Stimulated activated naive CD8-positive, alpha-beta T cell treated with anti-CD3 and anti-CD28 coated beads, Interleukin-15, Interleukin-2, amounts not matched to agents 100 ng/mL and 50 ng/mL, for 24 hours (primary cell): ENCODE results near the gene NODAL.
"Not testable (repeated sequence)": the region's sequence is repeated elsewhere in the genome, so short reads cannot be mapped to it uniquely, and the experiment has no call there.

Experiments used
- H3K27ac Mint-ChIP-seq: one replicate; pipeline ENCODE4 v1.8.0; 2021; ENCODE audit warnings: mild to moderate bottlenecking, mixed read lengths
- H3K27me3 Mint-ChIP-seq: one replicate; pipeline ENCODE4 v1.8.0; 2021; ENCODE audit warnings: mixed read lengths
- H3K36me3 Mint-ChIP-seq: one replicate; pipeline ENCODE4 v1.8.0; 2021; ENCODE audit warnings: low read depth, mixed read lengths
- H3K4me1 Mint-ChIP-seq: one replicate; pipeline ENCODE4 v1.8.0; 2021; ENCODE audit warnings: low read depth, mixed read lengths
- H3K4me3 Mint-ChIP-seq: one replicate; pipeline ENCODE4 v1.8.0; 2021; ENCODE audit warnings: mild to moderate bottlenecking, mixed read lengths
- H3K9me3 Mint-ChIP-seq: one replicate; pipeline ENCODE4 v1.8.0; 2021; ENCODE audit warnings: mixed read lengths

The NODAL gene

GRCh38 chr10:70441161-70441894, at the start of gene NODAL:
TSS of gene NODAL (minus strand) at chr10:70441681. CDS start at chr10:70441667, 14 bp downstream.
- Mint-ChIP-seq H3K27me3 (peaks cover 47% of the 10 kb centered on the region), H3K4me1 (peaks cover 9% of the 10 kb centered on the region), H3K27ac (no peak within 1 kb of the TSS), H3K36me3 (no peaks in the 10 kb centered on the region), H3K9me3 (no peaks in the 10 kb centered on the region), H3K4me3 (peak within 1 kb of the TSS; percentile 63)

GRCh38 chr10:70490142-70490541, 48.7 kb upstream of the NODAL start:
- Mint-ChIP-seq H3K9me3 (no peaks in the 10 kb centered on the region), H3K4me1 (peaks cover 25% of the 10 kb centered on the region), H3K27me3 (peaks cover 8% of the 10 kb centered on the region), H3K27ac (no peak overlapping the region), H3K36me3 (no peaks in the 10 kb centered on the region), H3K4me3 (no peak overlapping the region)

GRCh38 chr10:70487824-70488223, 46.3 kb upstream of the NODAL start:
- no peaks in the 10 kb centered on the region for H3K27me3 Mint-ChIP-seq
- H3K27ac Mint-ChIP-seq: no peak overlapping the region
- H3K4me1 Mint-ChIP-seq: peaks cover 4% of the 10 kb centered on the region
- no peaks in the 10 kb centered on the region for H3K9me3 Mint-ChIP-seq
- no peak overlapping the region for H3K4me3 Mint-ChIP-seq
- no peaks in the 10 kb centered on the region for H3K36me3 Mint-ChIP-seq

- not testable (repeated sequence) for H3K4me3 Mint-ChIP-seq, H3K27ac Mint-ChIP-seq, H3K36me3 Mint-ChIP-seq, H3K27me3 Mint-ChIP-seq, H3K9me3 Mint-ChIP-seq
- H3K4me1 Mint-ChIP-seq: peaks cover 20% of the 10 kb centered on the region
Measured at GRCh38 chr10:70483872-70484271, 42.4 kb upstream of the NODAL start.

GRCh38 chr10:70482982-70483760, 41.7 kb upstream of the NODAL start:
- H3K27me3 Mint-ChIP-seq: peaks cover 2% of the 10 kb centered on the region
- no peaks in the 10 kb centered on the region for H3K9me3 Mint-ChIP-seq
- no peak overlapping the region for H3K4me3 Mint-ChIP-seq
- H3K4me1 Mint-ChIP-seq: peaks cover 21% of the 10 kb centered on the region
- no peak overlapping the region for H3K27ac Mint-ChIP-seq
- H3K36me3 Mint-ChIP-seq: no peaks in the 10 kb centered on the region

GRCh38 chr10:70481831-70482530, 40.5 kb upstream of the NODAL start:
- no peaks in the 10 kb centered on the region for H3K36me3 Mint-ChIP-seq
- H3K9me3 Mint-ChIP-seq: no peaks in the 10 kb centered on the region
- peaks cover 33% of the 10 kb centered on the region for H3K4me1 Mint-ChIP-seq
- H3K27ac Mint-ChIP-seq: no peak overlapping the region
- H3K27me3 Mint-ChIP-seq: peaks cover 3% of the 10 kb centered on the region
- no peak overlapping the region for H3K4me3 Mint-ChIP-seq

GRCh38 chr10:70481105-70481504, 39.6 kb upstream of the NODAL start:
- Mint-ChIP-seq H3K27me3 (peaks cover 12% of the 10 kb centered on the region), H3K4me3 (no peak overlapping the region), H3K9me3 (no peaks in the 10 kb centered on the region), H3K36me3 (no peaks in the 10 kb centered on the region), H3K27ac (no peak overlapping the region), H3K4me1 (peaks cover 42% of the 10 kb centered on the region)

GRCh38 chr10:70480239-70480861, 38.9 kb upstream of the NODAL start:
- Mint-ChIP-seq H3K27me3 (peaks cover 17% of the 10 kb centered on the region), H3K9me3 (no peaks in the 10 kb centered on the region), H3K27ac (peak overlapping the region; percentile 14), H3K4me1 (peaks cover 50% of the 10 kb centered on the region), H3K36me3 (no peaks in the 10 kb centered on the region), H3K4me3 (peak overlapping the region; percentile 79)

GRCh38 chr10:70479626-70480238, 38.3 kb upstream of the NODAL start:
- H3K4me1 Mint-ChIP-seq: peaks cover 55% of the 10 kb centered on the region
- H3K36me3 Mint-ChIP-seq: no peaks in the 10 kb centered on the region
- H3K27me3 Mint-ChIP-seq: peaks cover 22% of the 10 kb centered on the region
- H3K9me3 Mint-ChIP-seq: no peaks in the 10 kb centered on the region
- peak overlapping the region; percentile 79 for H3K4me3 Mint-ChIP-seq
- peak overlapping the region; percentile 14 for H3K27ac Mint-ChIP-seq

GRCh38 chr10:70479165-70479581, 37.7 kb upstream of the NODAL start:
- Mint-ChIP-seq H3K9me3 (no peaks in the 10 kb centered on the region), H3K36me3 (no peaks in the 10 kb centered on the region), H3K27me3 (peaks cover 27% of the 10 kb centered on the region), H3K4me3 (peak overlapping the region; percentile 79), H3K27ac (peak overlapping the region; percentile 26), H3K4me1 (peaks cover 55% of the 10 kb centered on the region)

- H3K27ac Mint-ChIP-seq: peak within 1 kb of the TSS; percentile 84
- peaks cover 29% of the 10 kb centered on the region for H3K27me3 Mint-ChIP-seq
- no peaks in the 10 kb centered on the region for H3K9me3 Mint-ChIP-seq
- peak within 1 kb of the TSS; percentile 79 for H3K4me3 Mint-ChIP-seq
- H3K36me3 Mint-ChIP-seq: no peaks in the 10 kb centered on the region
- H3K4me1 Mint-ChIP-seq: peaks cover 55% of the 10 kb centered on the region
Measured at GRCh38 chr10:70478191-70479164, 37.0 kb upstream of the NODAL start, which contains the start of gene PALD1. TSS of gene PALD1 (plus strand) at chr10:70478767. CDS start at chr10:70525952, 47,185 bp downstream.

GRCh38 chr10:70477661-70478162, 36.2 kb upstream of the NODAL start:
- peaks cover 29% of the 10 kb centered on the region for H3K27me3 Mint-ChIP-seq
- H3K27ac Mint-ChIP-seq: peak overlapping the region; percentile 84
- peak overlapping the region; percentile 79 for H3K4me3 Mint-ChIP-seq
- no peaks in the 10 kb centered on the region for H3K9me3 Mint-ChIP-seq
- peaks cover 55% of the 10 kb centered on the region for H3K4me1 Mint-ChIP-seq
- no peaks in the 10 kb centered on the region for H3K36me3 Mint-ChIP-seq
